ENCODE results near the gene SLC16A6. TPM values are rescaled to one million over a fixed set of nuclear protein-coding genes. Genes with fewer than 3 reads are reported as not detected.

The SLC16A6 gene
- total RNA-seq, 2 donors from 2014 or later: 0.22 to 0.43 TPM

DNA sequence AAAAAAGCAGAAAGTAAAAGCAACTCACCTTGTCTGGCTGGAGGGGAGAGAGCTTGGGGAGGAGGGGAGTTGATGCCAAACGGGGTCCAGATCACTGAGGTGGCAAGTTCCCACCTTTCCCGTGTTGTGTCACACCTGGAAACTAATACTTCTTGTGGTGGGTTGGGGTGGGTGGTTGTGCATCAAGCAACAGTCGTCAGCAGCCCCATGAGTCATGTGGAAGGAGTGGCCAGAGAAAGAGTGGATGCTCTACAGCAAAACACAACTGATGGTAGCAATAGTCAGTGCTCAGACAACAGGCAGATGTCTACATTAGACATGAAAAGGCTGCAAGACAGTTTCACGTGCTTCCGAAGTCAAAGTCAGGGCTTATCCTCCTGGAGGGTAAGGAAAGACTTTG, 35.8 kb upstream of the SLC16A6 start:
- Histone ChIP-seq H3K27ac (no peak overlapping the region), H3K9me3 (peaks cover 3 to 8% of the 10 kb centered on the region in 2 donors), H3K4me3 (no peak overlapping the region), H3K4me1 (no peaks in the 10 kb centered on the region), H3K36me3 (no peaks in the 10 kb centered on the region), H3K27me3 (no peaks in the 10 kb centered on the region)
- TF ChIP-seq, protein P1, sequence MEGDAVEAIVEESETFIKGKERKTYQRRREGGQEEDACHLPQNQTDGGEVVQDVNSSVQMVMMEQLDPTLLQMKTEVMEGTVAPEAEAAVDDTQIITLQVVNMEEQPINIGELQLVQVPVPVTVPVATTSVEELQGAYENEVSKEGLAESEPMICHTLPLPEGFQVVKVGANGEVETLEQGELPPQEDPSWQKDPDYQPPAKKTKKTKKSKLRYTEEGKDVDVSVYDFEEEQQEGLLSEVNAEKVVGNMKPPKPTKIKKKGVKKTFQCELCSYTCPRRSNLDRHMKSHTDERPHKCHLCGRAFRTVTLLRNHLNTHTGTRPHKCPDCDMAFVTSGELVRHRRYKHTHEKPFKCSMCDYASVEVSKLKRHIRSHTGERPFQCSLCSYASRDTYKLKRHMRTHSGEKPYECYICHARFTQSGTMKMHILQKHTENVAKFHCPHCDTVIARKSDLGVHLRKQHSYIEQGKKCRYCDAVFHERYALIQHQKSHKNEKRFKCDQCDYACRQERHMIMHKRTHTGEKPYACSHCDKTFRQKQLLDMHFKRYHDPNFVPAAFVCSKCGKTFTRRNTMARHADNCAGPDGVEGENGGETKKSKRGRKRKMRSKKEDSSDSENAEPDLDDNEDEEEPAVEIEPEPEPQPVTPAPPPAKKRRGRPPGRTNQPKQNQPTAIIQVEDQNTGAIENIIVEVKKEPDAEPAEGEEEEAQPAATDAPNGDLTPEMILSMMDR (IDR thresholded peaks at IDR 0.05): no peak
- no peak for DNase-seq (ENCODE audit: low spot score)

DNA sequence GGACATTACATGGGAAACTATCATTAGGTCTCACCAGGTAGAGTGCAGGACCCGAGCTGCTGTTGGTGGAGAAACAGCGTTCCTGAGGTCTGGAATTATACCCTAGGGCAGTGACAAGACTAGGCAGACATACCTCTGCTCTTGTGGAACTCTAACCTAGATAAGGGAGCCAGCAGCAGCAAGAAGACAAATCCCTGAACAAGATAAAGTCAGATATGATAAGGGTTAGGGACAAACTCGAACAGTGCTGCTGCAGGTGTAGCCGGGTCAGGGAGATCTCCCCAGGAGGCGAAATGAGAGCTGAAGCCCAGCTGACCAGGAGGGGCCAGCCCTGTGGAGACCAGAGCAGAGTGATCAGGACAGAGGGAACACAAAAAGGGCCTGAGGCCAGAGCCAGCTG, 35.0 kb upstream of the SLC16A6 start:
- Histone ChIP-seq H3K4me3 (no peak overlapping the region), H3K27ac (no peak overlapping the region), H3K27me3 (no peaks in the 10 kb centered on the region), H3K4me1 (no peaks in the 10 kb centered on the region), H3K9me3 (peaks cover 0 to 1% of the 10 kb centered on the region in 2 donors), H3K36me3 (no peaks in the 10 kb centered on the region)
- DNase-seq (ENCODE audit: low spot score): no peak
- TF ChIP-seq, protein P1 (IDR thresholded peaks at IDR 0.05): no peak

DNA sequence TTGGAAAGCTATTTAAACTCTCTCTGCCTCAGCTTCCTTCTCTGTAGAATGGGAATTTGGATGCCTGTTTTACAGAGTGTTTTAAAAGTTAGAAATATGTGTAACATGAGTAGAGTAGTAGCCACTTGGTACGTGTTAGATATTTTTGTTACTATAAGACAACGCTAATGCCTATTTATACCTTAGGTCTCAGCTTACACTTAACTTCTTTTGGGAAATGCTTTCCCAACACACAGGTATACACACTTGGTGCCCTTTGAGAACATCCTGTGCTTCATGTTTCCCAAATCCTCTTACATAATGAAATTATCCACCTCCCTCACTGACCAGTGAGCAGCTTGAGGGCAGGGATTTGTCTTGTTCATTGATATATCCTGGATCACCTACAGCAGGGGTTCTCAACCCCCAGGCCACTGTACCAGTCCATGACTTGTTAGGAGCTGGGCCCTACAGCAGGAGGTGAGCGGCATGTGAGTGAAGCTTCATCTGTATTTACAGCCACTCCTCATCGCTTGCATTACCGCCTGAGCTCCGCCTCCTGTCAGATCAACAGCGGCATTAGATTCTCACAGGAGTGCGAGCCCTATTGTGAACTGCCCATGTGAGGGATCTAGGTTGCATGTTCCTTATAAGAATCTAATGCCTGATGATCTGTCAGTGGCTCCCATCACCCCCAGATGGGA, 33.9 kb upstream of the SLC16A6 start:
- no peaks in the 10 kb centered on the region for H3K36me3 ChIP-seq
- H3K4me3 ChIP-seq: no peak overlapping the region
- H3K27ac ChIP-seq: no peak overlapping the region
- H3K9me3 ChIP-seq: no peaks in the 10 kb centered on the region
- DNase-seq (ENCODE audit: low spot score): no peak
- TF ChIP-seq, protein P1 (IDR thresholded peaks at IDR 0.05): no peak
- H3K4me1 ChIP-seq: no peaks in the 10 kb centered on the region
- no peaks in the 10 kb centered on the region for H3K27me3 ChIP-seq

DNA sequence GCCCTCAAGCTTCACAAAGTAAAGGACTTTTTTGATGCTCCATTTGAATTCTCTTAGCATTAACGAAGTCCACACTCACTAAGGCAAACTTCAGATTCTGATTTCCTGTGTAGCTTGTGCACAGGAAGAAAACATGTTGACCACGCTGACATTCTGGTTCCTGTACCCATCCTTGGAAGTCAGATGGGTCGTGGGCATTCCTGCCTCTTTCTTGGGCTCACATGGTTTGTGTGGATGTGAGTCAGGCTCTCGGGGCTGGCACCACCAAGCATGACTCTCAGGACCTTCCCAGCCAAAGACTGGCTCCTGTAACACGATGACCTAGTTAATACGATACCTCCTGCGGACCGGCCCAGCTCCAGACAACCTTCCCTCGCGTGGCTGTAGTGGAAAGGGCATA, 33.2 kb upstream of the SLC16A6 start:
- Histone ChIP-seq H3K4me3 (no peak overlapping the region), H3K36me3 (no peaks in the 10 kb centered on the region), H3K27ac (no peak overlapping the region), H3K9me3 (no peaks in the 10 kb centered on the region), H3K27me3 (no peaks in the 10 kb centered on the region), H3K4me1 (no peaks in the 10 kb centered on the region)
- TF ChIP-seq, protein P1 (IDR thresholded peaks at IDR 0.05): no peak
- DNase-seq (ENCODE audit: low spot score): no peak

DNA sequence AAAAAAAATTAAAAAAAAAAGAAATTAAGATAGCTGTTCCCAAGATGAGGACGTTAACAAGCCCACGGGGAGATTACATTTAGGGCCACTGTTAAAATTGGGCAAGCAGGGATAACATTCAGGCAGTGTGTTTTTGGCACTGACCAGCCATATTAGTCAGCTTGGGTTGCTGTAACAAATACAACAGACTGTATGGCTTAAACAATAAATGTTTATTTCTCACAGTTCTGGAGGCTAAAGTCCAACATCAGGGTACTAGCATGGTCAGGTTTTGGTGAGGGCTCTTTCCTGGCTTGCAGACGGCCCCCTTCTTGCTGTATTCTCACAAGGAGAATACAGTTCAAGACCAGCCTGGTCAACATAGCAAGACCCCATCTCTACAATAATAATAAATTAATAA, 31.7 kb upstream of the SLC16A6 start:
- TF ChIP-seq, protein P1 (IDR thresholded peaks at IDR 0.05): no peak
- no peak overlapping the region for H3K27ac ChIP-seq
- no peaks in the 10 kb centered on the region for H3K36me3 ChIP-seq
- H3K27me3 ChIP-seq: no peaks in the 10 kb centered on the region
- no peak overlapping the region for H3K4me3 ChIP-seq
- no peaks in the 10 kb centered on the region for H3K9me3 ChIP-seq
- DNase-seq (ENCODE audit: low spot score): no peak
- H3K4me1 ChIP-seq: peaks cover 0 to 10% of the 10 kb centered on the region in 2 donors

DNA sequence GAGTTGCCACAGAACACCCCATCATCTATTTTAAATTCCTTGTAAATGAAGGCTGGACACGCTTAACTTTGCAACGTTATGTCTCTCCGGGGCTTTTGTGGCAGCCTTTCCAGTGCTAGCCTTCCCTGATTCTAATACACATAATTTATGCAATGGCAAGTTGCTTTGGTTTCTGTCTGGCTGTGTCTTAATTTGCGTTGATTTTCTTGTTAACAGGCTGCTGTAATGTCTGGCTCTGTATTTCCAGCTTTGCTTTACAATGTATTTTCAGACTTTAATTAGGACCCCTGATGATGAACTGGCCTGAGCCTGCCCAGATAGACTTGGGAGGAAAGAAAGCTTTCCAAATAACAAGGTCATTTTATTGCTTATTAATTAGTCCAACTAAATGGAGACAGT, 30.6 kb upstream of the SLC16A6 start:
- Histone ChIP-seq H3K4me3 (no peak overlapping the region), H3K4me1 (peaks cover 0 to 10% of the 10 kb centered on the region in 2 donors), H3K9me3 (no peaks in the 10 kb centered on the region), H3K27me3 (no peaks in the 10 kb centered on the region), H3K27ac (no peak overlapping the region), H3K36me3 (no peaks in the 10 kb centered on the region)
- no peak for DNase-seq (ENCODE audit: low spot score)
- TF ChIP-seq, protein P1 (IDR thresholded peaks at IDR 0.05): no peak

Measured in right atrium auricular region (tissue), 2 donors.